ENCODE measurements around the gene GRIK4. TPM values are rescaled to one million over a fixed set of nuclear protein-coding genes. Genes with fewer than 3 reads are reported as not detected.

Gene GRIK4
- total RNA-seq, 1 donor from 2014 or later = 2.2 TPM

DNA sequence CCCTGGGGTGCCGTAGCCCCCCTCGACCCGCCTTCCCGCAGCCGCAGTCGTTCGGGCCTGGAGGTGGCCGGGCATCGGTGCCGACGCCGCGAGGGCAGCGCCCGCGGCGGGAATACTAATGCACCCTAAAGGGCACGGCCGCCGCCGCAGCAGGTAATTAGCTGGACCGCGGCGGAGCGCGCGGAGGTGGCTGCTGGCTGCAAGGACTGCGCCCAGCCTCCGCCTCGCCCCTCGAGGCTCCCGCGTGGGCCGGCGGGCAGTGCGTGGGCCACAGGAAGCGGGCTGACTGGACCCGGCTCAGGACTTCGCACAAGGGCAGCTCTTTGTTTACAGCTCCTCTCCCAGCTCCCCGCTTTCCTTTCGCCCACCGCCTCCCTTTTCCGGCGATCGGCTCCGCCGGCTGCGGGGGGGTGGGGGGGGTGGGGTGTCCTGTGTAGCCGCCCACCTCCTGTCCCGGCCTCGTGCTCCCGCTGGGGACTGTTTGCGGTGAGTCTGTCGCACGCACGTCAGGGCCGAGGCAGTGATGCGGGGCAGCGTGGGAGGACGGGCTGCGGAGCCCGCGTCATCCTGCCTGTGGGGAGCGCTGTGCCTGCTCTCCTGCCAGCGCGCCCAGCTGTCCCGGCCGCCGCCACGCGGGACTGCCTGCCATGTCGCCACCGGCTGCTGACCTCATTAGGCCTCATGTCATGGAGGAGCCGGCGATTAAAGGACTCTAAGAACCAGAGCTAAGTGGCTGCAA, 53.2 kb downstream of the GRIK4 start:
- no peaks in the 10 kb centered on the region for H3K27me3 ChIP-seq (ENCODE audit: insufficient read depth, low read length)
- Mint-ChIP-seq H3K4me3 (ENCODE audit: unreplicated experiment) (no peak overlapping the region), H3K4me1 (ENCODE audit: low read depth, unreplicated experiment) (peaks cover 24% of the 10 kb centered on the region), H3K27me3 (ENCODE audit: low read depth, unreplicated experiment) (no peaks in the 10 kb centered on the region), H3K27ac (ENCODE audit: unreplicated experiment) (peak overlapping the region; percentile 91), H3K36me3 (ENCODE audit: low read depth, unreplicated experiment) (no peaks in the 10 kb centered on the region), H3K9me3 (ENCODE audit: unreplicated experiment) (no peaks in the 10 kb centered on the region)
- no peaks in the 10 kb centered on the region for H3K9me3 ChIP-seq (ENCODE audit: insufficient read depth, low read depth, low read length)
- no peaks in the 10 kb centered on the region for H4K20me1 ChIP-seq (ENCODE audit: insufficient read depth, low read length)
- peak overlapping the region; percentile 69 for H3K9ac ChIP-seq (ENCODE audit: low read length)
- peak overlapping the region; percentile 31 for H3K4me3 ChIP-seq (ENCODE audit: insufficient read depth, low read depth, low read length)
- TF ChIP-seq, protein P1, sequence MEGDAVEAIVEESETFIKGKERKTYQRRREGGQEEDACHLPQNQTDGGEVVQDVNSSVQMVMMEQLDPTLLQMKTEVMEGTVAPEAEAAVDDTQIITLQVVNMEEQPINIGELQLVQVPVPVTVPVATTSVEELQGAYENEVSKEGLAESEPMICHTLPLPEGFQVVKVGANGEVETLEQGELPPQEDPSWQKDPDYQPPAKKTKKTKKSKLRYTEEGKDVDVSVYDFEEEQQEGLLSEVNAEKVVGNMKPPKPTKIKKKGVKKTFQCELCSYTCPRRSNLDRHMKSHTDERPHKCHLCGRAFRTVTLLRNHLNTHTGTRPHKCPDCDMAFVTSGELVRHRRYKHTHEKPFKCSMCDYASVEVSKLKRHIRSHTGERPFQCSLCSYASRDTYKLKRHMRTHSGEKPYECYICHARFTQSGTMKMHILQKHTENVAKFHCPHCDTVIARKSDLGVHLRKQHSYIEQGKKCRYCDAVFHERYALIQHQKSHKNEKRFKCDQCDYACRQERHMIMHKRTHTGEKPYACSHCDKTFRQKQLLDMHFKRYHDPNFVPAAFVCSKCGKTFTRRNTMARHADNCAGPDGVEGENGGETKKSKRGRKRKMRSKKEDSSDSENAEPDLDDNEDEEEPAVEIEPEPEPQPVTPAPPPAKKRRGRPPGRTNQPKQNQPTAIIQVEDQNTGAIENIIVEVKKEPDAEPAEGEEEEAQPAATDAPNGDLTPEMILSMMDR (IDR thresholded peaks at IDR 0.05; ENCODE audit: insufficient read depth, low read depth, low read length) = no peak
- TF ChIP-seq EZH2 (IDR thresholded peaks at IDR 0.05; ENCODE audit: insufficient read depth, low read length) = peak; percentile 58
- no peaks in the 10 kb centered on the region for H3K36me3 ChIP-seq (ENCODE audit: insufficient read depth, low read length)
- no peak for FAIRE-seq
- DNase-seq (ENCODE audit: low read depth) = peak; percentile 68
- peak overlapping the region; percentile 72 for H2AFZ ChIP-seq (ENCODE audit: low read depth, low read length)
- peak overlapping the region; percentile 60 for H3K27ac ChIP-seq (ENCODE audit: low read depth, low read length)
- H3K4me2 ChIP-seq (ENCODE audit: low read length) = peak overlapping the region; percentile 85
- H3K79me2 ChIP-seq (ENCODE audit: insufficient read depth, low read length) = no peaks in the 10 kb centered on the region
- H3K4me1 ChIP-seq (ENCODE audit: insufficient read depth, low read length) = peaks cover 24% of the 10 kb centered on the region

DNA sequence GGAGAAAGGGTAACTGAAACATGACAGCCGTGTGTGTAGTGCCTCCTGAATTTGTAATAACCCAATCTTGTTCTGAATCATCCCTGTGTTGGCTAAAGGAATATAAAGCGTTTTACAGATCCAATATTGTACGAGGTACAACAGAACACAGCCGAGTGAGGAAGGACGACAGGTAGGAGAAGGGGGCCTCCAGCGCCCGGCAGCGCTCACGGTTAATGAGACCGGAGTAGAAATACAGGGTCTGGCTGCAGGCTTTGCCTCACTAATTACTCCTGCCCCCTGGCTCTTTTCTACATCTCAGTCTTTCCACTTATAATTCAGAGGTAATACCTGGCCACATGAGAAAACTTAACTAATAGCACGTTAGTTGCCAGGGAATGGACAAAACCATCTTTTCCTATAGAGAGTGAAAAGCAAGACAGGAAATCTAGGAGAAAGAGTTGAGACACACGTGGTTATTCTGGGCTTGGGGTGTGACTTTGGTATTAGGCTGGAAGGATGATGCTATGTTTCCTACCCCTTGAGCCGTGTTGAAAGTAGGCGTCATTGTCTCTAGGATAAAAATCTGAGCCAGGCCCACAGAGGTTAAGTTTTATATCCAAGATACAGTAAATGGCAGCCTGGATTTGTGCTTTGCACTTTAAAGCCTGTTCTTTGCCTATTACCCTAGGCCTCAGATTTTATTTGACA, 54.1 kb downstream of the GRIK4 start:
- no peak for FAIRE-seq
- H3K36me3 Mint-ChIP-seq (ENCODE audit: low read depth, unreplicated experiment) = no peaks in the 10 kb centered on the region
- peak overlapping the region; percentile 85 for H3K4me2 ChIP-seq (ENCODE audit: low read length)
- H3K9ac ChIP-seq (ENCODE audit: low read length) = peak overlapping the region; percentile 51
- H3K4me1 ChIP-seq (ENCODE audit: insufficient read depth, low read length) = peaks cover 24% of the 10 kb centered on the region
- peak overlapping the region; percentile 71 for H3K4me3 Mint-ChIP-seq (ENCODE audit: unreplicated experiment)
- H3K4me1 Mint-ChIP-seq (ENCODE audit: low read depth, unreplicated experiment) = peaks cover 24% of the 10 kb centered on the region
- no peaks in the 10 kb centered on the region for H3K36me3 ChIP-seq (ENCODE audit: insufficient read depth, low read length)
- H3K4me3 ChIP-seq (ENCODE audit: insufficient read depth, low read depth, low read length) = no peak overlapping the region
- peak; percentile 52 for DNase-seq (ENCODE audit: low read depth)
- no peaks in the 10 kb centered on the region for H3K9me3 ChIP-seq (ENCODE audit: insufficient read depth, low read depth, low read length)
- no peaks in the 10 kb centered on the region for H3K9me3 Mint-ChIP-seq (ENCODE audit: unreplicated experiment)
- H4K20me1 ChIP-seq (ENCODE audit: insufficient read depth, low read length) = no peaks in the 10 kb centered on the region
- H3K27me3 Mint-ChIP-seq (ENCODE audit: low read depth, unreplicated experiment) = no peaks in the 10 kb centered on the region
- H3K27ac Mint-ChIP-seq (ENCODE audit: unreplicated experiment) = peak overlapping the region; percentile 91
- H3K27ac ChIP-seq (ENCODE audit: low read depth, low read length) = peak overlapping the region; percentile 60
- H3K27me3 ChIP-seq (ENCODE audit: insufficient read depth, low read length) = no peaks in the 10 kb centered on the region
- peak overlapping the region; percentile 72 for H2AFZ ChIP-seq (ENCODE audit: low read depth, low read length)
- H3K79me2 ChIP-seq (ENCODE audit: insufficient read depth, low read length) = no peaks in the 10 kb centered on the region
- no peak for TF ChIP-seq EZH2 (IDR thresholded peaks at IDR 0.05; ENCODE audit: insufficient read depth, low read length)
- TF ChIP-seq, protein P1 (IDR thresholded peaks at IDR 0.05; ENCODE audit: insufficient read depth, low read depth, low read length) = no peak
